Measurements from ENCODE around the gene FOXL3. TPM values are rescaled to one million over a fixed set of nuclear protein-coding genes. Genes with fewer than 3 reads are reported as not detected.

Gene FOXL3
- total RNA-seq, 1 experiment from 2014 or later: not detected

DNA sequence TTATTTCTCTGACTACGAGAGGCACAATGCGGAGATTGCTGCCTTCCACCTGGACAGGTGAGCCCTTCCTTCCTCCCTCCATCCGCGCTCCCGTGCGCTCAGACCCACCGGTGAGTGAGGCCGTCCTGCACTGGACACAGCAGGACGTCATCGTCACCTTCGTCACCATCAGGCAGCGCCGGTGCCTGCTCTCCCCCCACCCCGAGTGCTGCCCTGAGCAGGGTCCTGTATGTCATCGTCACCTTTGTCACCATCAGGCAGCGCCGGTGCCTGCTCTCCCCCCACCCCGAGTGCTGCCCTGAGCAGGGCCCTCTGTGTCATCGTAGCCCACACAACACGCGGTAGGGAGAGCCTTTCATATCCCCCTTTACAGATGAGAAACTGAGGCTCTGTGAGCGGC is 43.5 kb upstream of the FOXL3 start:
- ChIA-PET RAD21 (ENCODE audit: low non-redundant PET in 1 of 2, low total read pairs in 2 of 2, uncharacterized antibody in 2 of 2, unreplicated experiment in 2 of 2) (no interaction called here), CTCF (no interaction called here), POLR2A (no interaction called here)
- no peak overlapping the region for H3K4me2 ChIP-seq (ENCODE audit: low read length)
- H2AFZ ChIP-seq (ENCODE audit: low read depth, low read length, poor library complexity, severe bottlenecking): no peak overlapping the region
- H3K9me2 ChIP-seq (ENCODE audit: insufficient read depth): no peaks in the 10 kb centered on the region
- H3K27ac ChIP-seq (ENCODE audit: low read depth, low read length): no peak overlapping the region
- no peak overlapping the region for H3K9ac ChIP-seq (ENCODE audit: low read length)
- H4K20me1 ChIP-seq (ENCODE audit: insufficient read depth): no peaks in the 10 kb centered on the region
- H3K4me3 ChIP-seq (replicated peaks in 1 of 2; ENCODE audit: low read depth in 1 of 2, low read length in 2 of 2): no peak overlapping the region
- H3K36me3 ChIP-seq (ENCODE audit: control insufficient read depth in 1 of 2, insufficient read depth in 2 of 2, low read length in 2 of 2): no peaks in the 10 kb centered on the region; a peak in 1 of 4 replicates
- H3K9me3 ChIP-seq (ENCODE audit: control insufficient read depth in 1 of 2, insufficient read depth in 1 of 2, low read depth in 1 of 2, low read length in 2 of 2): no peaks in the 10 kb centered on the region
- no peaks in the 10 kb centered on the region for H3K79me2 ChIP-seq (ENCODE audit: insufficient read depth, low read length)
- no peak for ATAC-seq
- BruUV-seq (replicated peaks): no TSS peak
- TF ChIP-seq, protein P1, sequence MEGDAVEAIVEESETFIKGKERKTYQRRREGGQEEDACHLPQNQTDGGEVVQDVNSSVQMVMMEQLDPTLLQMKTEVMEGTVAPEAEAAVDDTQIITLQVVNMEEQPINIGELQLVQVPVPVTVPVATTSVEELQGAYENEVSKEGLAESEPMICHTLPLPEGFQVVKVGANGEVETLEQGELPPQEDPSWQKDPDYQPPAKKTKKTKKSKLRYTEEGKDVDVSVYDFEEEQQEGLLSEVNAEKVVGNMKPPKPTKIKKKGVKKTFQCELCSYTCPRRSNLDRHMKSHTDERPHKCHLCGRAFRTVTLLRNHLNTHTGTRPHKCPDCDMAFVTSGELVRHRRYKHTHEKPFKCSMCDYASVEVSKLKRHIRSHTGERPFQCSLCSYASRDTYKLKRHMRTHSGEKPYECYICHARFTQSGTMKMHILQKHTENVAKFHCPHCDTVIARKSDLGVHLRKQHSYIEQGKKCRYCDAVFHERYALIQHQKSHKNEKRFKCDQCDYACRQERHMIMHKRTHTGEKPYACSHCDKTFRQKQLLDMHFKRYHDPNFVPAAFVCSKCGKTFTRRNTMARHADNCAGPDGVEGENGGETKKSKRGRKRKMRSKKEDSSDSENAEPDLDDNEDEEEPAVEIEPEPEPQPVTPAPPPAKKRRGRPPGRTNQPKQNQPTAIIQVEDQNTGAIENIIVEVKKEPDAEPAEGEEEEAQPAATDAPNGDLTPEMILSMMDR (IDR thresholded peaks at IDR 0.05 in 2 of 3, conservative IDR thresholded peaks at IDR 0.05 in 1 of 3; ENCODE audit: borderline replicate concordance in 1 of 3, insufficient read depth in 1 of 3, low read depth in 2 of 3, low read length in 2 of 3): no peak
- TF ChIP-seq TCF7L2 (IDR thresholded peaks at IDR 0.05; ENCODE audit: borderline replicate concordance, extremely low read depth, insufficient read depth, insufficient read length) (no peak), SIN3A (IDR thresholded peaks at IDR 0.05; ENCODE audit: low read depth) (no peak)
- H3K27me3 ChIP-seq (ENCODE audit: insufficient read depth, low read length): no peaks in the 10 kb centered on the region
- intact Hi-C loops (cut with micrococcal nuclease): no loop called here
- no peaks in the 10 kb centered on the region for H3K4me1 ChIP-seq (ENCODE audit: control insufficient read depth in 1 of 2, insufficient read depth in 2 of 2, low read length in 2 of 2)
- DNase-seq (ENCODE audit: low read depth, low spot score): no peak

GRCh38 chr7:247181-247580 is 42.8 kb upstream of the FOXL3 start:
- RAD21 ChIA-PET (ENCODE audit: low non-redundant PET in 1 of 2, low total read pairs in 2 of 2, uncharacterized antibody in 2 of 2, unreplicated experiment in 2 of 2): no interaction called here
- ATAC-seq (no peak), DNase-seq (ENCODE audit: low read depth, low spot score) (no peak)
- H3K9me2 ChIP-seq (ENCODE audit: insufficient read depth): no peaks in the 10 kb centered on the region
- no peaks in the 10 kb centered on the region; a peak in 1 of 4 replicates for H3K36me3 ChIP-seq (ENCODE audit: control insufficient read depth in 1 of 2, insufficient read depth in 2 of 2, low read length in 2 of 2)
- no peak overlapping the region for H3K27ac ChIP-seq (ENCODE audit: low read depth, low read length)
- no peaks in the 10 kb centered on the region for H3K4me1 ChIP-seq (ENCODE audit: control insufficient read depth in 1 of 2, insufficient read depth in 2 of 2, low read length in 2 of 2)
- no peak overlapping the region for H3K4me2 ChIP-seq (ENCODE audit: low read length)
- CTCF ChIA-PET: no interaction called here
- intact Hi-C loops (cut with micrococcal nuclease): no loop called here
- H3K27me3 ChIP-seq (ENCODE audit: insufficient read depth, low read length): no peaks in the 10 kb centered on the region
- TF ChIP-seq, protein P2, sequence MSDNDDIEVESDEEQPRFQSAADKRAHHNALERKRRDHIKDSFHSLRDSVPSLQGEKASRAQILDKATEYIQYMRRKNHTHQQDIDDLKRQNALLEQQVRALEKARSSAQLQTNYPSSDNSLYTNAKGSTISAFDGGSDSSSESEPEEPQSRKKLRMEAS (IDR thresholded peaks at IDR 0.05): no peak
- TF ChIP-seq CEBPB (IDR thresholded peaks at IDR 0.05; ENCODE audit: low read depth): no peak
- BruUV-seq (replicated peaks): no TSS peak
- no peak overlapping the region for H3K9ac ChIP-seq (ENCODE audit: low read length)
- no peak overlapping the region for H2AFZ ChIP-seq (ENCODE audit: low read depth, low read length, poor library complexity, severe bottlenecking)
- H3K79me2 ChIP-seq (ENCODE audit: insufficient read depth, low read length): no peaks in the 10 kb centered on the region
- H3K4me3 ChIP-seq (replicated peaks in 1 of 2; ENCODE audit: low read depth in 1 of 2, low read length in 2 of 2): no peak overlapping the region
- no peaks in the 10 kb centered on the region for H3K9me3 ChIP-seq (ENCODE audit: control insufficient read depth in 1 of 2, insufficient read depth in 1 of 2, low read depth in 1 of 2, low read length in 2 of 2)
- POLR2A ChIA-PET: no interaction called here
- no peaks in the 10 kb centered on the region for H4K20me1 ChIP-seq (ENCODE audit: insufficient read depth)
